Activated CD8-positive, alpha-beta memory T cell treated with anti-CD3 and anti-CD28 coated beads for 48 hours (primary cell): ENCODE measurements around the gene KLHL34.

ENCODE experiments used
- DNase-seq, 3 experiments: peaks; one replicate each; pipeline ENCODE4 v3.0.0-alpha.2; 2020; ENCODE audit warnings: low read depth in 2 of 3, low spot score in 2 of 3

The KLHL34 gene, protein sequence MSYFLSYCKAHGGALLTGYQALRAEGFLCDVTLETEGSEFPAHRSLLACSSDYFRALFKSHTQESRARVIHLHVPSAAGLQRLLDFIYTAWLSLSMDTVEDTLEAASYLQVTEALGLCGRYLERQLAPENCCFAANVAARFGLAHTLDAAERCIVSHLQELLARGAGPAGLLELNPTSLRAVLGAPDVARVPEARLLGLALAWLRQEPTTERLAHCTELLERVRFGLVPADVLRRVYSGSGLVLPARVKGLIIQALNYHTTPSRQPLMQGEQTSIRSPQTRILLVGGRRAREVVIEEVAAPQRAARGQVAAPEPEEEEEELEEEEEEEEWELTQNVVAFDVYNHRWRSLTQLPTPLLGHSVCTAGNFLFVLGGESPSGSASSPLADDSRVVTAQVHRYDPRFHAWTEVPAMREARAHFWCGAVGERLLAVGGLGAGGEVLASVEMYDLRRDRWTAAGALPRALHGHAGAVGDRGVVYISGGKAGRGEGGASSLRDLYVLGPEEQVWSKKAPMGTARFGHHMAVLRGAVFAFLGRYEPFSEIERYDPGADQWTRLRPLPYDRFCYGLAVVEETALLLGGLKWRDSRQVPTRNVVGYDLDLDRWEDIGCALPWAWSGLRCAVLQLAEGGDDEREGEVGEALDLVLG

GRCh38 chrX:21658152-21658737 is at the start of gene KLHL34:
TSS of gene KLHL34 (minus strand) at chrX:21658330. CDS start at chrX:21657788, 542 bp downstream.
- DNase-seq: no peak

- no peak for DNase-seq
These were observed 47.1 kb upstream of the KLHL34 start for GRCh38 chrX:21705225-21705624.

DNA sequence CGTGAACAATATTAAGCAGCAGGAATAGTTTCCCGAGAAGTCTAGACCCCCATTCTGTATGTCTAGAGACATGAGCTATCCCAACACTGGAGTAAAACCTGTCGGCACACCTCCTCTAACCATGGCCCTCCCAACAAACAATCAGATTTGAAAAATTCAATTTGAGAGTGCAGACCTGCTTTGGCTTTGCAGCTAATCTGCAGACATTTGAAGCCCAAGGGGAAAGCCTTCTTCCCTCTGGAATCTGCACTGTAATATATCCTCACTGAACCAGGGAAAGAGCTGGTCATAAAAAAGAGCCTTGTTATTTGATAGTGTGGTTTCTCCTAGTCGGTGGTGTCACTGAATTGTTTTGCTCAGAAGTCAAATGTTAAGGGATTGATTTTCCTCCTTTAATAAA is 44.6 kb upstream of the KLHL34 start:
- no peak for DNase-seq

GRCh38 chrX:21700967-21701366 is 42.8 kb upstream of the KLHL34 start:
- no peak for DNase-seq

DNA sequence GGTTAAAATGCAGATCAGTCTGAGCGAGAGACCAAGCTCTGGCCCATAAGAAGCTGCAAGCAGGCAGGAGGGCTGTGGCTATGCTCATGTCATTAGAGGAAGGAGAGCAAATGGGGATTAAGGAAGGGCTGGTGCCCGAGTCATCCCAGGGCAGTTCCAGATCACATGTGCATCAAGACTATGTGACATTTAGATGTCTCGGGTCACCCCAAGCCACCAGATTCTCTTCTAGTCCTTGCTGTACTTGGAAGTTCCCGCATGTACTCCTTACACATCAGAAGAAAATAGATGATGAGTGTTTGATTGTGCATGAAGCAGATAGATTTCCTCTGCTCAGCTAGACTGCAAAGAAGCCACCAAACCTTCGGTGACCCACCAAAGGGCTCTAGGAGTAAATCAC is 42.1 kb upstream of the KLHL34 start:
- no peak for DNase-seq

DNA sequence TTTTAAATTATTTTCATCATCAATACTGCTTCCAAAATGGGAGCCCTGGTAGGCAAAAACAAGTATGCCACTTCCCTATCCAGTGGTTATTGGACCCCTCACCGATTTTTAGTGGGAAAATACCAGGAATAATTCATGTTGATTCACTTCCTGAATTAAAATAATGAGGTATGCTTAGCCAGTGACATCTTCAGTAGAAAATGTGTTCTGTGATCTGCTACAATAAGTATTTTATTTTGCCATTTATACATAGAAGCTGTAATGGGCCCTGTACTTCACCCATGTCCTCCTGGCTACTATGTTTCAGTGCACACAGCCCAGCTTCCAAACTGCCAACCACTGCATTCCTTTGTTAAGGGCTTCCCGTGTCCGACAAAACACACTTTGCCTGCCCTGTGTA is 41.0 kb upstream of the KLHL34 start:
- DNase-seq: no peak

- DNase-seq: no peak
These were observed 40.1 kb upstream of the KLHL34 start for GRCh38 chrX:21698272-21698671.

- no peak for DNase-seq
These were observed 33.4 kb upstream of the KLHL34 start for GRCh38 chrX:21691512-21692018.

GRCh38 chrX:21683941-21684340 is 25.8 kb upstream of the KLHL34 start:
- no peak for DNase-seq

DNA sequence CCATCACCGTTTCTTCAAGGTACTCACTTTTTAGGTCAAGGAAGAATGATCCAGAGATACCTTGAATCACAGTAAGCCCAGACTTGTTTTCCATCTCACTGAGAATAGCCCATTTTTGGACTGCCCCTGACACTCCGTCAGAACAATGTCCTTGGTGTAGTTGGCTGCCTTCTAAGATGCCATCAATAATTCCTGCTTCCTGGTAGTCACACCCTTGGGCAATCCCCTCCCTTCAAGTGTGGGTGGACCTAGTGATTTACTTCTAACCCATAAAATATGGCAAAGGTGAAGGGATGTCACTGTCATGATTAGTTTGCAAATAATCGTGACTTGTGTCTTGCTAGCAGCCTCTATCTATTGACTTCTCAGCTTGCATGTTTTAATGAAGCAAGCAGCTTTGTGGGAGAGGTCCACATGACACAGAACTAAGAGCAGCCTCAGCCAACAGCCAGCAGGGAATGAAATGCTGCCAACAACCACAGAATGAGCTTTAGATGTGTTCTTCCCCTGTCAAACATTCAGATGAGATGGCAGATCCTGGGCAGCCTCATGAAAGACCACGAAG is 20.0 kb upstream of the KLHL34 start:
- no peak for DNase-seq

GRCh38 chrX:21675931-21676330 is 17.8 kb upstream of the KLHL34 start:
- DNase-seq: no peak

GRCh38 chrX:21674430-21675186 is 16.5 kb upstream of the KLHL34 start:
- no peak for DNase-seq

DNA sequence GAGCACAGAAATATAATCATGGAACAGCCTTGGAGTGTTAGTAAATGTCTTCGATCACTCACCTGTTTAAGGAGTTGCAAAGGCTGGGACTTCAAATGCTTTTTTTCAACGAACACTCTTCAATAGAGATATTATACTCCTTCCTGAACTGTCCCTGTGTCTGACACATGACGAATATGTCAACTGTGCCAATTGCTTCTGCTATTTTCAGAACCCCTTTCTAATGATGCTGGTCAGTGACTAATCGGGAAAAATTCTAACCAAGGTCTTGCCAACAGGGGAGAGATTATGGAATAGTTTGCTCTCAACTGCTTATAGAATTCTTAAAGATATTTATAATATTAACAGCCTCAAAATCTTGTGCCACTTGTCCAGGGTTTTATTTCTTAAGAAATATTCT is 8.5 kb upstream of the KLHL34 start:
- no peak for DNase-seq

- DNase-seq: no peak
These were observed 8.1 kb upstream of the KLHL34 start for GRCh38 chrX:21666252-21666651.

DNA sequence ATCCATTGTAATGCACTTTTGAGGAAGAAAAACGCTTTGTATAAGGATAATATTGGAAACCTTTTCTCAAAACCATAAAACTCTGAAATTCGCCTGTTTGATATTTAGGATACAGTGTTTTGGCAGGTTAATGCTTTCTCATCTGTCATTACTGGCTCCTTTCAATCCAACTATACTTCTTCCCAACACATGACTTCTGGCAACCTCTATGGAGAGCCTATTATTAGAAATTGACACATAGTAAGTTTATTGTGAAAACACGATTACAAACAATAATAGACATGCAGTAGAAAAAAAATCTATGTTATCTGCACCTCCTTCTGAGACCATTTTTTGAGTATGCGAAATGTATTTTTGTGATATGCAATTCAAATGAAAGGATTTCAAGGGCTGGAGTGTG is 4.6 kb upstream of the KLHL34 start:
- DNase-seq: no peak

- no peak for DNase-seq
These were observed 3.2 kb upstream of the KLHL34 start for GRCh38 chrX:21661316-21661715.

DNA sequence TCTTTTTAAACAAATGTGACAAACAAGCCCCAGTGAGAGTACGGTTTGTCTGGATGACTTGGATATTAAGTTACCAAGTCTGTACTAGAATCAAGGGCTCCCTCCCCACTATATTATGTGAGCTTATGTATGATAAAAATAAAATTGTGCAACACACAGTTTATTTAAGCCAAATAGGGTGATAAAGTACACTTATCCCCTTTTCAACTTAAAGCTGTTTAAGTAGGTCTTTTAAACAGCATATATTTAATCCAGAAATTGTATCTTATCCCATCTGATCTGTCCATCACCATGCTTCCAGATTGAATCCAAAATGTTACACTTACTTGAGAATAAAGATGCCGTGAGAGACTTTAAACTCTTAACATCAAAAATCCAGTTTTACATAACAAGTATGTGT is 2.0 kb upstream of the KLHL34 start:
- no peak for DNase-seq

GRCh38 chrX:21659320-21659719 is 1.2 kb upstream of the KLHL34 start:
- no peak for DNase-seq

- no peak for DNase-seq
These were observed 616 bp upstream of the KLHL34 start for GRCh38 chrX:21658746-21659145.

DNA sequence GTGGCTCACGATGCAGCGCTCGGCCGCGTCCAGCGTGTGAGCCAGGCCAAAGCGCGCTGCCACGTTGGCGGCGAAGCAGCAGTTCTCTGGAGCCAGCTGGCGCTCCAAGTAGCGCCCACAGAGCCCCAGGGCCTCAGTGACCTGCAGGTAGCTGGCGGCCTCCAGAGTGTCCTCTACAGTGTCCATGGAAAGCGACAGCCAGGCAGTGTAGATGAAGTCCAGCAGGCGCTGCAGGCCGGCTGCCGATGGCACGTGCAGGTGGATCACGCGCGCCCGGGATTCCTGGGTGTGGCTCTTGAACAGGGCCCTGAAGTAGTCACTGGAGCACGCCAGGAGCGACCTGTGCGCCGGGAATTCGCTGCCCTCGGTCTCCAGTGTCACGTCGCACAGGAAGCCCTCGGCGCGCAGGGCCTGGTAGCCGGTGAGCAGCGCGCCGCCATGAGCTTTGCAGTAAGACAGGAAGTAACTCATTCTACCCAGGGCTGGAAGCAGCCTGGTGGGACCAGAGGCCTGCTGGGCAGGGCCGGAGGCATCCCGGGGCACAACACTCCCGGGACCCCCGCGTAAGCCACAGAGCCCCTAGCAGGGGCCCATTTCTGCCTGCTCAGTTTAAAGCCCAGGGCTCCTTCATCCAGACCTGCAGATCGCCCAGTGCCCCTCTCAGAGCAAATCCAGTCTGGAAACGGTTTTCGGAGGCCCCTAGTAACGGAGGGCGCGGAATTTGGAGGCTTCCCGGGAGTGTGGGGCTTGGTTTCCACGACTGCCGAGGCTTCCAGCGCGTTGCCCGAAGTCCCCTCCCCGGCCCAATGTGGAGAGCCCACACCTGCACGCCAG is 595 bp downstream of the KLHL34 start:
- DNase-seq: no peak
